Measurements from ENCODE around the gene SSBP3.
A peak's percentile ranks its signal among the peaks of the same experiment; 100 is the strongest.
"Not testable (repeated sequence)": the region's sequence is repeated elsewhere in the genome, so short reads cannot be mapped to it uniquely, and the experiment has no call there.

Gene SSBP3

GRCh38 chr1:54397090-54397591, 9.1 kb downstream of the SSBP3 start:
- peak in 3 of 10 donors; percentile 34 to 75 (median 63) for DNase-seq

GRCh38 chr1:54396261-54396933, 9.8 kb downstream of the SSBP3 start:
- DNase-seq = peak in 6 of 10 donors; percentile 23 to 83 (median 46)
- intact Hi-C loops (cut with DNase I) = loop anchor here (5.0 kb wide), 1 partner anchor 34 kb away; no protein-coding TSS in a partner anchor

More at GRCh38 chr1:54397090-54397591, 9.1 kb downstream of the SSBP3 start:
- intact Hi-C loops (cut with DNase I) = loop anchor here (5.0 kb wide), 1 partner anchor 35 kb away; no protein-coding TSS in a partner anchor

DNA sequence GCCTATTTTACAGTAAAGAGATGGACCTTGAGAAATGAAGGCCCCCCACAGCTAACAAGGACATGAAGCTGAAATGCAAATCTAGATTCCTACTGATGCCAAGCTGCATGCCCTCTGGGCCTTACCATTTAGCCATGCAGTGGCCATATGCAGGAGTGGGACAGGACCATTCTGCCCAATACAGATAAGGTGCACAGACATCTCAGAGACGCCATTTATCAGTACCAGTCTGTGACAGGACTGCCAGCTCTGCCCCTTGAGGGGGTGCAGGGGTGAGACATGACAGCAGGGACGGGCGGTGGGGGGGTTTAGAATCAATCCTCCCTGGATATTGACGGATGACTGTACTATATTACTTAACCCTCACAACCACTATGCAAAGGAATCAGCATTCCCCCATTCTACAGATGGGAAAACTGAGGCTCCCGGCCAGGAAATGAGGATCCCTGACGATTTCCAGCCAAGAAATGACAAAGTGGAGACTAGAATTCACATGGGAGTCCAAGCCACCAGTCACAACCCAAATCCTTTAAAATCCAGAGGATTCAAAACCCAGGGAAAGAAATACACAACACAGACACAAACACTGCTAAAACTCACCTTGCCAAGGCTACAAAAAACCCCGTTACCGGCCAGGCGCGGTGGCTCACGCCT, 10.8 kb downstream of the SSBP3 start:
- intact Hi-C loops (cut with DNase I) = loop anchor here (5.0 kb wide), 1 partner anchor 33 kb away; no protein-coding TSS in a partner anchor

GRCh38 chr1:54394104-54394503, 12.1 kb downstream of the SSBP3 start:
- intact Hi-C loops (cut with DNase I) = no loop called here
- DNase-seq = no peak

More for the DNA sequence above, 10.8 kb downstream of the SSBP3 start:
- DNase-seq = peak in 2 of 10 donors; percentile 33 to 54

DNA sequence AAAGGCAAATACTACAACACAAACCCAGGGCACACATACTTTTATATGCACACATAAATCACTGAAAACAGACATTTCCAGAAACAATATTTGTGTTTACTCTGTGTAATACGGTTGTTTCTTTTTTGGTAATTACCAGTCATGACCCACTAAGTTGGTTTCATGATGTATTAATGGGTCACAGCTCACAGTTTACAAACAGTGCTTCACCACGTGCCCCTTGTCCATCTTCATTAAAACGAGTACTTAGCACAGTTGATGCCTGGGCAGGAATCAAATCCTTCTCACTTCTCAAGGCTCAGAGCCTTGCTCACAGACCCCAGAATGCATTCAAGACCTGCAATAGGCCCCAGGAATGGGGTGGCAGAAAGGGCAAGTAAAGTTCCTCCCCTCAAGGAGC, 13.8 kb downstream of the SSBP3 start:
- intact Hi-C loops (cut with DNase I) = no loop called here

DNA sequence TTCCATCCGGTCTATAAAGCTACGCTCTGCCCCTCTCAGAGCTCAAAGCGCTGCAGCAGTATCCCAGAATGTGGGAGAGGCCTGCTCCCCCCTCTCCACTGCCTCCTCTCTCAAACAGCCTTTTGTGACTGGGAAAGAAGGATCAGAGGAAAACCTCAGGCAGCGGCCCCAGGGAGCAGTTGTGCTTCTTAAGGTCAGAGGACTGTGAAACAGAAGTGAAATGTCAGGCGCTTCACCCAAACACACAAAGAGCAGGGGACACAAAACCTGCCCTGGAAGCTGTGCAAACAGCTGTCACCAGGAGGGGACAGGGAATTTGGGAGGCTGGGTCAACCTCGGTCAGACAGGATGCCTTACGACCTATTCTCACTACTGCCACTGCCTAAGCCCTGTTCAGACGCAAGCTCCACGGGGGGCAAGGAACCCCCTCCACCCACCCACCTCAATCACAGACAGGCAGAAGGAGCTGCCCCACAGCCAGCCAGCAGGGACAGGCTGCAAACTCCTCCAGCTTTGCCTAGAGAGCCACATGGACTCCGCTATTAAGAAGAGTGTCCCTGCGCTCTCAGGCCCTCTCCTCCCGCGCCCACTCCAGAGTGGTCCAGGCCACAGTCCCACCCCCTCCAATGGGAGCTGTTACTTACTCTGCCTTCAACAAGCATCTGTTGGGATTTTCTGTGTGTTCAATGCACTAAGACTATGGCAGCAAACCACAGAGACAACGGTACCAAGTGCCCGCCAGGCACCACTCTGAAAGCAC, 14.6 kb downstream of the SSBP3 start:
- DNase-seq = peak in 3 of 10 donors; percentile 53 to 73 (median 62)
- intact Hi-C loops (cut with DNase I) = no loop called here

More for the DNA sequence above, 13.8 kb downstream of the SSBP3 start:
- DNase-seq = no peak

GRCh38 chr1:54390655-54391054, 15.5 kb downstream of the SSBP3 start:
- DNase-seq = peak in 3 of 10 donors; percentile 56 to 88 (median 79)
- intact Hi-C loops (cut with DNase I) = no loop called here

DNA sequence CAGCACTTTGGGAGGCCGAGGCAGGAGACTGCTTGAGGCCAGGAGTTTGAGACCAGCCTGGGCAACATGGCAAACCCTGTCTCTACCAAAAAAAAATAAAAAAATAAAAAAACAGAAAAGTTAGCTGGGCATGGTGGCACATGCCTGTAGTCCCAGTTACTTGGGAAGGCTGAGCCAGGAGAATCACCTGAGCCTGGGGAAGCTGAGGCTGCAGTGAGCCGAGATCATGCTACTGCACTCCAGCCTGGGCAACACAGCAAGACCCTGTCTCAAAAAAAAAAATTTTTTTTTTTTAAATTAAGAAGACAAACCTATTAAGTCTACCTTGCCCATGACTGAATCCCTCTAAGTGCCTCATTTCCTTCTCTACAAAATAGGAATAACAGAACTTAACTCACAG, 16.6 kb downstream of the SSBP3 start:
- DNase-seq; intact Hi-C loops (cut with DNase I): not testable (repeated sequence)

DNA sequence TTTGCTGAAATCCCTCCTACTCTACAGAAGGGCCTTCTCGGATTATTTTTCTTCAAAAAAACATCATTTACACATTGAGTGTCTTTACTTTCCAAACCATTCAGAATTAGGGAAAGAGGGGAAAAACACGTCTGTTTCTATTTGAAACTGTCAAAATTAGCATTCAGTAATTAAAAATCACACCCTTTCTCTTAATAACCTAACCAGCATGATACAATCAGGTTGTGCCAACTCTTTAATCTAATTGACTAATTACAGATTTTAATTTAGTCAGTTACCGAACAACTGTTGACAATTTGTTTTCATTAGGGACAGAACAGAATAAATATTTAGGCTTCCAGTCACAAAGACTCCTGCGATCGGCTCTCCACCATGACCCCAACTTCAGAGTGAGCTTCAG, 18.8 kb downstream of the SSBP3 start:
- intact Hi-C loops (cut with DNase I) = no loop called here
- no peak for DNase-seq

- intact Hi-C loops (cut with DNase I) = no loop called here
- DNase-seq = no peak
Observed at GRCh38 chr1:54385727-54386022, 20.5 kb downstream of the SSBP3 start.

DNA sequence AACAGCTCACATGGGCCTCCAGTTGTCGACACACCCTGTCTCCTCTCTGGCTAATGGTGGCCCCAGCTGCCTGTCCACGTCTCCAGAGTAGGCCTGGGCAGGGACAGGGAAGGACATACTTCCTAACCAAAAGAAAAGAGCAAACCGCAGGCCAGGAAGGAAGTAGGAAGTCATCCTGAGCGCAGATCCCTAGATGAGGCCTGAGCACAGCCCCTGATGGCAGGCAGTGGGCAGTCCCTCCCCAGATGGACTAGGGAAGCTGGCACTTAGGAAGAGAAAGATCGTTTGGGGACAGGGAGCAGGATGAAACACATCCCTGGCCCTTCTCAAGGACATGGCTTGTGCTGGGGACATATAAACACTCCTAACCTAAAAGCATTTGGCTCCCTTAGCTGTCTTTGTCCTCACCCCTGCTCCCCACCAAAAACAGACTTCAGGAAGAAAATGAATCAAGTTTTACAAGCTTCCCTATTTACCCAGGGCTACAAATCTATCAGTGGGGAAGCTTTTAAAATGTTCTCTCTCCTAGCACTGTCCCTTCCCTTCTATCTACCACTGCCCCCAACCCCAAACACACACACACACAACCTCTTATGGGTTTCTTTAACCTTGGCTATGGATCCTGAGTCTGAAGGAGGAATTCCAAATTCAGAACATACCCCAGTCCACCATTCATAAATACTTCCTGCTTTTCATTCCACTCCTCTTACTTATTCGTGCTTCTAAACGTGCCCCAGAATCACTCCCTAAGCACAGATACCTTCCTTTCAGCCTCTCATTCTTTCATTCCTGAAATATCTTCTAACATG, 21.1 kb downstream of the SSBP3 start:
- peak in 2 of 10 donors; percentile 27 to 40 for DNase-seq
- intact Hi-C loops (cut with DNase I) = no loop called here

- DNase-seq = no peak
- intact Hi-C loops (cut with DNase I) = no loop called here
Observed at GRCh38 chr1:54384471-54384870, 21.7 kb downstream of the SSBP3 start.

DNA sequence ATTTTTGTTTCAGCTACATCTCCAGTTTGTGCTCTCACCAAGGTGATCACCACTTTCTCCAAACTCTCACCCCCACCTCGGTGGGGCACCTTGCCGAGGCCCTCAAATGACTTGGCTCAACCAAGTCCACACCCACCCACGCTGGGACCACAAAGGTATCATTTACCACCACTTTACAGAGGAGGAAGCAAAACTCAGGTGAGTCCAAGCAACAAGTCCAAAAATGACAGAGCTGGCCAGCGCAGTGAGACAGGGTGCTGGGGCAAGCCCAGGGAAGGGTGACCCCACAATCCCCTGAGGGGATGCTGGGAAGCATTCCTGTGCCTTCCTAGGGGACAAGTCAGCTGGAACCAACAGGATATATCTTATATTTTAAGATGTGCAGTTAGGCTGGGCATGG, 24.7 kb downstream of the SSBP3 start:
- intact Hi-C loops (cut with DNase I) = no loop called here
- peak in 2 of 10 donors; percentile 40 to 45 for DNase-seq

DNA sequence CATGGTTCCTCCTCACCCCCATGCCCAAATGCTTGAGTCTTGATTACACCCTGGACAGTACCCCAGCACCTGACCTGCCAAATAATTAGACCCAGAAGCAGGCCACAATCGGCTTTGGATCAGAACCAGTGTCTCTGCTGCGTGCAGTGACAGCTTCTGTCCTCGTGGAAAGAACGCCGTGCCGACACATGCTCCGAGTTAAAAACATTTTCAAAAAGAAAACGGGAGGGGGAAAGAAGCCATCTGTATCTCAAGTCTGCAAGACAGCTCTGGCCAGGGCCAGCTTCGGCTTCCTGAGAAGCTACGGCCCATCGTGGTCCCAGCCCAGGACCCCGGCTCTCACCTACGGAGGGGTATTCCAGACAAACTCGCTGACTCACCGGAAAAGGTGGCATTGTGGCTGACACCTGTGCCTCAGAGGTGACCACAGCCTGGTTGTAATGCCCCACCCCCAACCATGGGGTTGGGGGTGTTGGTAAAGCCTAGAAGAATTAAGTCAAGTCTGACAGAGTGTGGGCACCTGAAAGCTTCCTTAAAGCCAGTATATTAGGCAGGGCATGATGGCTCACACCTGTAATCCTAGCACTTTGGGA, 25.8 kb downstream of the SSBP3 start:
- intact Hi-C loops (cut with DNase I) = no loop called here
- peak in 2 of 10 donors; percentile 66 to 80 for DNase-seq

DNA sequence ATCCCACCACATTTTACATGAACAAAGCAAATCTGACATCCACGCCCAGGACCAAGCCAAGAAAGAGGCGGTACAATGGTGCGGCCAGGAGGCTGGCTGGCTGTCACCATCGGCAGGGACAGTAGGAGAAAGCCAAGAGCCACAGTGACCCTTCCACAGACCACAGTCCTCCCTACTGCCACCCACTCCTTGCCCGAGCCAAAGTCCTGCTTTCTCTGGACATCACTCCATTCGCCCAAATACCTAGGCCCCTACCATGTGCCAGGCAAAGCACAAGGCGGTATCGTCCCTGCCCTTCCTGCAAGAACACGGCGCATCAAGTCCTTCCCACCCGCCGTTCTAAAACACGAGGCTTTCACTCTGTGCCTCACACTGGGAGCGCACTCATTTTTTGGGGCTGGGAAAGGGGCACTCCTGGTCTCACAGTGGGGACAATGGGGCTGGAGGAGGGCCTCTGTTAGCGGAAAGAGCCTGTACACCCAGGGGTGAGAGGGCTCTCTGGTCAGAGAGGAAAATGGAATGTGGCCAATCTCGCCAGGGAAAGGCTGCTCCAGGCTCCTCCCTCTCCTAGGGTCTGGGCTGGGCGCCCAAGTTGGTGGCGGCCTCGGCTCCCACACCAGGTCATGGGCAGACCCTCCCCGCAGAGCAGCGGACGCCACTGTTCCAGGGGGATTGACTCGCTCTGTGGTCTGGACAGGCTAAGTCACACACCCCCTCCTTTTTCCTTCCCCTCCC, 26.5 kb downstream of the SSBP3 start:
- DNase-seq = peak in 2 of 10 donors; percentile 55 to 77
- intact Hi-C loops (cut with DNase I) = no loop called here

DNA sequence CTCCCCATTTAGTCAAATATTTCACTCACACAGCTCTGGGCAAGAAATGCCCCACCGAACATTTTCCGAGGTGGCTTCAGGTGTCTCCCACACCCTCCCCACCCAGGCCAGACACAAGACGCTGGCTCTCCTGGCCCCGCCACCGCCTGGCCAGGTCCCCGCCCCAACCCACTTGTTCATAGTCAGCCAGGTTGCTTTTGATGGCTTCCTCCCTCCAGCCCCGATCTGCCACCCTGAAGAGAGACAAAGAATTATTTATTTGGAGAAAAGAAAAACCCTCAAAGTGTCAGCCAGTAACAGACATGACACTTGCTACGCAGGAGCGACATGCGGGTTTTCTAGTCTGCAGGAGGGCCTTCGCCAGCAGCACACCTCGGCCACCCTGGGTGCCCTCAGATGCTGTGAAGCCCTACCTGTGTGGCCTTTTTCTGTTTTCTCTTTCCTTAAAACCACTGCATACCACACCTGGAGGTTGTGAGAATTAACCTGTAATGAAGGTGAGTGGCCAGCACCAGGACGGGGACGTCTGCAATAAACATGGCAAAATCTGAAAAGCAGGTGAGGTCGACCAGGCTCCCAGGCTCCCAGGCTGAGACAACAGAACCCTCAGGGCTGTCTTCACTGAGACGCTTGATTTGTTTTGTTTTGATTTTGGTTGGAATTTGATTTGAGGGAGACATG, 27.2 kb downstream of the SSBP3 start:
- intact Hi-C loops (cut with DNase I) = no loop called here
- peak in 2 of 10 donors; percentile 28 to 73 for DNase-seq

- peak in 4 of 10 donors; percentile 48 to 86 (median 58) for DNase-seq
- intact Hi-C loops (cut with DNase I) = no loop called here
Observed at GRCh38 chr1:54378157-54378873, 27.9 kb downstream of the SSBP3 start.

Data from posterior cingulate gyrus (tissue), 11 donors.